ENCODE measurements around the gene SIK2.

SIK2 gene

GRCh38 chr11:111734101-111734953, 132.1 kb downstream of the SIK2 start:
- DNase-seq, result no peak

GRCh38 chr11:111734954-111735261, 132.7 kb downstream of the SIK2 start:
- no peak for DNase-seq

- peak; percentile 95 for DNase-seq
These were observed 133.2 kb downstream of the SIK2 start for GRCh38 chr11:111735262-111736116.

GRCh38 chr11:111736181-111736590, 133.9 kb downstream of the SIK2 start:
- no peak for DNase-seq

GRCh38 chr11:111736621-111737443, 134.6 kb downstream of the SIK2 start:
- no peak for DNase-seq

GRCh38 chr11:111737444-111738210, 135.4 kb downstream of the SIK2 start:
- no peak for DNase-seq

- DNase-seq, result no peak
These were observed 137.1 kb downstream of the SIK2 start for GRCh38 chr11:111739299-111739698.

GRCh38 chr11:111741751-111742150, 139.5 kb downstream of the SIK2 start:
- DNase-seq, result no peak

GRCh38 chr11:111743700-111744099, 141.5 kb downstream of the SIK2 start:
- no peak for DNase-seq

GRCh38 chr11:111745719-111746504, 143.7 kb downstream of the SIK2 start:
- no peak for DNase-seq

GRCh38 chr11:111748035-111748804, 146.0 kb downstream of the SIK2 start:
- DNase-seq, result no peak

- peak; percentile 43 for DNase-seq
These were observed 147.4 kb downstream of the SIK2 start for GRCh38 chr11:111749646-111750045.

- DNase-seq, result no peak
These were observed 153.8 kb downstream of the SIK2 start for GRCh38 chr11:111756097-111756496.

GRCh38 chr11:111759376-111759775, 157.1 kb downstream of the SIK2 start:
- no peak for DNase-seq

- no peak for DNase-seq
These were observed 157.6 kb downstream of the SIK2 start for GRCh38 chr11:111759778-111760407.

- peak; percentile 64 for DNase-seq
These were observed 158.8 kb downstream of the SIK2 start for GRCh38 chr11:111761036-111761435.

- DNase-seq, result no peak
These were observed 160.3 kb downstream of the SIK2 start for GRCh38 chr11:111762526-111762925.

- no peak for DNase-seq
These were observed 160.9 kb downstream of the SIK2 start for GRCh38 chr11:111762981-111763643.

- DNase-seq, result no peak
These were observed 162.4 kb downstream of the SIK2 start for GRCh38 chr11:111764621-111765020.
